ENCODE results near the gene NTN1. TPM values are rescaled to one million over a fixed set of nuclear protein-coding genes. Genes with fewer than 3 reads are reported as not detected.
"Not testable (repeated sequence)": the region's sequence is repeated elsewhere in the genome, so short reads cannot be mapped to it uniquely, and the experiment has no call there.

NTN1 gene
- 2.3 to 2.6 TPM (median 2.5 TPM) in 3 replicates for total RNA-seq

GRCh38 chr17:9021158-9021991 is at the start of gene NTN1:
TSS of gene NTN1 (plus strand) at chr17:9021510. CDS start at chr17:9022374, 864 bp downstream.
- peaks cover 66% of the 10 kb centered on the region for H3K27me3 Mint-ChIP-seq (ENCODE audit: low read depth)
- no peaks in the 10 kb centered on the region for H3K9me3 Mint-ChIP-seq

DNA sequence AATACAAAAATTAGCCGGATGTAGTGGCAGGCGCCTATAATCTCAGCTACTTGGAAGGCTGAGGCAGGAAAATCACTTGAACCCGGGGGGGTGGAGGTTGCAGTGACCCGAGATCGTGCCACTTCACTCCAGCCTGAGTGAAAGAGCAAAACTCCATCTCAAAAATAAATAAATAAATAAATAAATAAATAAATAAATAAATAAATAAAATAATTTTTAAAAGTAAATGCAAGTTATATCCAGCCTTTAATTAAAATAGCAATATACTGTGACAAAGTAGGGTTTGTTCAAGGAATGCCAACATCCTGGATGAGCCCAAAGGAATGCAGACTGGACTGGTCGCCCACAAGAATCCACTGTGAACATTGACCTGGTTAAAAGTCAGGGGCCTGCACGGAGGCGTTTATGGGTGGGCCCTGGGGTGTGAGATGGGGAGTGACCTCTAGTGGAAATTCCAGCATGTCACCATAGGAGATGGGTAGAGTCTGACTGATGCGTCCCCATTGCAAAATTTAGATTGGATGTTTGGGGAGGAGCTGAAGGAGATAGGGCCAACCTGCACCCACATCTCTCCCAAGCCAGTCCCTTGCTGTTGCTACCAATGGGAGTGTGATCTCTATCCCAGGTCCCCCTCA is 46.1 kb upstream of the NTN1 start:
- peaks cover 1% of the 10 kb centered on the region for H3K36me3 Mint-ChIP-seq
- no peak overlapping the region for H3K4me3 Mint-ChIP-seq
- peaks cover 18% of the 10 kb centered on the region for H3K9me3 Mint-ChIP-seq
- no peak overlapping the region for H3K27ac Mint-ChIP-seq
- peaks cover 11% of the 10 kb centered on the region for H3K4me1 Mint-ChIP-seq
- H3K27me3 Mint-ChIP-seq (ENCODE audit: low read depth), result peaks cover 6% of the 10 kb centered on the region
- TF ChIP-seq CTCF (IDR thresholded peaks at IDR 0.05; ENCODE audit: unreplicated experiment), result no peak
- DNase-seq (ENCODE audit: low spot score in 2 of 2, unreplicated experiment in 2 of 2), result no peak

More at GRCh38 chr17:9021158-9021991, at the start of gene NTN1:
- H3K4me1 Mint-ChIP-seq, result peaks cover 4% of the 10 kb centered on the region
- H3K27ac Mint-ChIP-seq, result no peak within 1 kb of the TSS
- no peak for TF ChIP-seq CTCF (IDR thresholded peaks at IDR 0.05; ENCODE audit: unreplicated experiment)
- H3K4me3 Mint-ChIP-seq, result peak within 1 kb of the TSS; percentile 75
- H3K36me3 Mint-ChIP-seq, result no peaks in the 10 kb centered on the region
- peak; percentile 45 to 69 for DNase-seq (ENCODE audit: low spot score in 2 of 2, unreplicated experiment in 2 of 2)

DNA sequence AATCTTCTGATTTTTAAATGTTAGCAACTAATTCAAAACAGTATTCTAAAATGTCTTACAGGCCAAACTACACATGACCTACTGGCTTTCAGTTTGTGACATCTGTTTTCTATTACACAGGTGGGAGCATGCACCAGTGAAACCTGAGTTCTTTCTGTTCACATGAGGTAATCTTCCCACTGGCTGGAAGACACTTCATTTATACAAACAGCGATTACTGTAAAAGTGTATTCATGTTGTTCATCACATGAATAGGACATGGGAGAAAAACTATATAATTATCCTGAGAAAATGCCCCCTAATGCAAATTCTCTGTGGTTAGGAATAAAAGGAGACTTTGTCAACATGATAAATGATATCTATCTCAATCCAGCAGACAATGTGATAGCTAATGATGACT is 44.7 kb upstream of the NTN1 start:
- Mint-ChIP-seq H3K36me3 (no peaks in the 10 kb centered on the region), H3K27me3 (ENCODE audit: low read depth) (peaks cover 2% of the 10 kb centered on the region), H3K4me3 (no peak overlapping the region), H3K27ac (no peak overlapping the region), H3K4me1 (peaks cover 11% of the 10 kb centered on the region), H3K9me3 (peaks cover 8% of the 10 kb centered on the region)
- TF ChIP-seq CTCF (IDR thresholded peaks at IDR 0.05; ENCODE audit: unreplicated experiment), result no peak
- no peak for DNase-seq (ENCODE audit: low spot score in 2 of 2, unreplicated experiment in 2 of 2)

DNA sequence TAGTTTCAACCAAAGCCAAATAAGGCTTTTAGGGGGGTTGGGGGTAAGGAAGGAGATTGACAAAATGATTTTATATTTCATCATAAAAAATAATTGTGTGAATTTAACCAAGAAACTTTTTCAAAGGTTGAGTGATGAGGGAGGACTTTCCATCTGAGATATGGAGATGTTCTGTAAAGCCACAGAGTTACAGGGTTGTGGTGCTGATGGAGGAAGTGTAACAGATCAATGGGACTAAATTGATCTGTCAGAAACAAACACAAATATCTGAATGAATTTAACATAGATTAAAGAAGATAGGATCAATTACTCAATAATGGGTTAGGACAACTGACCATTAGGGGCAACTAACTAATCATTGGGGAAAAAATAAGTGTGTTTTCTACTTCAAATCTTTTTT is 41.6 kb upstream of the NTN1 start:
- no peak for DNase-seq (ENCODE audit: low spot score in 2 of 2, unreplicated experiment in 2 of 2)
- H3K27me3 Mint-ChIP-seq (ENCODE audit: low read depth), result peaks cover 6% of the 10 kb centered on the region
- H3K27ac Mint-ChIP-seq, result no peak overlapping the region
- H3K4me3 Mint-ChIP-seq, result no peak overlapping the region
- H3K36me3 Mint-ChIP-seq, result no peaks in the 10 kb centered on the region
- H3K4me1 Mint-ChIP-seq, result peaks cover 14% of the 10 kb centered on the region
- no peak for TF ChIP-seq CTCF (IDR thresholded peaks at IDR 0.05; ENCODE audit: unreplicated experiment)
- no peaks in the 10 kb centered on the region for H3K9me3 Mint-ChIP-seq

GRCh38 chr17:8981443-8981842 is 39.9 kb upstream of the NTN1 start:
- no peak for DNase-seq (ENCODE audit: low spot score in 2 of 2, unreplicated experiment in 2 of 2)
- Mint-ChIP-seq H3K36me3 (no peaks in the 10 kb centered on the region), H3K9me3 (peaks cover 15% of the 10 kb centered on the region), H3K4me1 (peaks cover 9% of the 10 kb centered on the region), H3K27me3 (ENCODE audit: low read depth) (peaks cover 6% of the 10 kb centered on the region), H3K27ac (no peak overlapping the region), H3K4me3 (no peak overlapping the region)
- TF ChIP-seq CTCF (IDR thresholded peaks at IDR 0.05; ENCODE audit: unreplicated experiment), result no peak

- DNase-seq (ENCODE audit: low spot score in 2 of 2, unreplicated experiment in 2 of 2); H3K27me3 Mint-ChIP-seq (ENCODE audit: low read depth); H3K4me3 Mint-ChIP-seq; H3K4me1 Mint-ChIP-seq; H3K36me3 Mint-ChIP-seq; H3K27ac Mint-ChIP-seq: not testable (repeated sequence)
- peaks cover 23% of the 10 kb centered on the region for H3K9me3 Mint-ChIP-seq
These were observed 37.1 kb upstream of the NTN1 start for GRCh38 chr17:8984225-8984624.
